HG03571 (cell line): Measurements from ENCODE around the gene CEL.

ENCODE experiments used
- ATAC-seq: cut with Tn5 transposase; IDR thresholded peaks from one replicate; pipeline ENCODE4 v1.9.1; 2021; ENCODE audit not compliant: unreplicated experiment

The CEL gene

GRCh38 chr9:133114886-133115603 is 53.3 kb downstream of the CEL start:
- ATAC-seq, result no peak

GRCh38 chr9:133115604-133116345 is 54.0 kb downstream of the CEL start:
- no peak for ATAC-seq

GRCh38 chr9:133116346-133117231 is 54.8 kb downstream of the CEL start:
- no peak for ATAC-seq

- ATAC-seq, result no peak
Observed at GRCh38 chr9:133117271-133118178, 55.7 kb downstream of the CEL start.

GRCh38 chr9:133118179-133118520 is 56.4 kb downstream of the CEL start:
- ATAC-seq, result no peak

- ATAC-seq, result no peak
Observed at GRCh38 chr9:133118568-133118967, 56.8 kb downstream of the CEL start.

GRCh38 chr9:133119103-133119845 is 57.5 kb downstream of the CEL start:
- ATAC-seq, result no peak

- ATAC-seq, result no peak
Observed at GRCh38 chr9:133119846-133120500, 58.2 kb downstream of the CEL start.

- ATAC-seq, result peak; percentile 10
Observed at GRCh38 chr9:133120501-133121197, 58.9 kb downstream of the CEL start.
